ENCODE results near the gene APOD.

The APOD gene

GRCh38 chr3:195553268-195553667, 30.5 kb downstream of the APOD start:
- DNase-seq (ENCODE audit: low read depth) = no peak

- no peak for DNase-seq (ENCODE audit: low read depth)
Measured at GRCh38 chr3:195551381-195551978, 32.3 kb downstream of the APOD start.

GRCh38 chr3:195550723-195551122, 33.0 kb downstream of the APOD start:
- no peak for DNase-seq (ENCODE audit: low read depth)

- DNase-seq (ENCODE audit: low read depth) = peak; percentile 61
Measured at GRCh38 chr3:195549931-195550519, 33.7 kb downstream of the APOD start.

- DNase-seq (ENCODE audit: low read depth) = no peak
Measured at GRCh38 chr3:195548987-195549386, 34.8 kb downstream of the APOD start.

GRCh38 chr3:195548501-195548900, 35.2 kb downstream of the APOD start:
- no peak for DNase-seq (ENCODE audit: low read depth)

GRCh38 chr3:195548006-195548405, 35.7 kb downstream of the APOD start:
- no peak for DNase-seq (ENCODE audit: low read depth)

GRCh38 chr3:195546130-195546560, 37.6 kb downstream of the APOD start:
- no peak for DNase-seq (ENCODE audit: low read depth)

- DNase-seq (ENCODE audit: low read depth) = no peak
Measured at GRCh38 chr3:195544634-195545033, 39.1 kb downstream of the APOD start.

- no peak for DNase-seq (ENCODE audit: low read depth)
Measured at GRCh38 chr3:195544230-195544536, 39.6 kb downstream of the APOD start.

- no peak for DNase-seq (ENCODE audit: low read depth)
Measured at GRCh38 chr3:195543500-195544229, 40.1 kb downstream of the APOD start.

GRCh38 chr3:195542698-195543499, 40.8 kb downstream of the APOD start, which contains the start of gene PPP1R2:
TSS of gene PPP1R2 (minus strand) at chr3:195543325. CDS start at chr3:195543025, 300 bp downstream.
- DNase-seq (ENCODE audit: low read depth) = peak; percentile 88

- no peak for DNase-seq (ENCODE audit: low read depth)
Measured at GRCh38 chr3:195542316-195542697, 41.4 kb downstream of the APOD start.

- no peak for DNase-seq (ENCODE audit: low read depth)
Measured at GRCh38 chr3:195540511-195540910, 43.2 kb downstream of the APOD start.

GRCh38 chr3:195540027-195540426, 43.7 kb downstream of the APOD start:
- DNase-seq (ENCODE audit: low read depth) = no peak

- no peak for DNase-seq (ENCODE audit: low read depth)
Measured at GRCh38 chr3:195539479-195539878, 44.3 kb downstream of the APOD start.

- peak; percentile 37 for DNase-seq (ENCODE audit: low read depth)
Measured at GRCh38 chr3:195537995-195538394, 45.7 kb downstream of the APOD start.

- DNase-seq (ENCODE audit: low read depth) = no peak
Measured at GRCh38 chr3:195535293-195535692, 48.4 kb downstream of the APOD start.

- no peak for DNase-seq (ENCODE audit: low read depth)
Measured at GRCh38 chr3:195532834-195533233, 50.9 kb downstream of the APOD start.

GRCh38 chr3:195532345-195532744, 51.4 kb downstream of the APOD start:
- no peak for DNase-seq (ENCODE audit: low read depth)

- DNase-seq (ENCODE audit: low read depth) = no peak
Measured at GRCh38 chr3:195531683-195532082, 52.1 kb downstream of the APOD start.

GRCh38 chr3:195526492-195526891, 57.2 kb downstream of the APOD start:
- no peak for DNase-seq (ENCODE audit: low read depth)
